Mesendoderm (in vitro differentiated cells): ENCODE measurements around the gene KCNK17.
A peak's percentile ranks its signal among the peaks of the same experiment; 100 is the strongest.

Source experiments
- DNase-seq: peaks from one replicate; pipeline ENCODE4 v3.0.0; 2013
- H2AK5ac ChIP-seq: 2 replicates; pipeline ENCODE4 v1.6.1; 2013; ENCODE audit warnings: low read length, inconsistent platforms
- H2BK120ac ChIP-seq: 2 replicates; pipeline ENCODE4 v1.6.1; 2013; ENCODE audit warnings: low read depth, mild to moderate bottlenecking, low read length, moderate library complexity, mixed read lengths
- H2BK15ac ChIP-seq: replicated peaks from 2 replicates; pipeline ENCODE4 v1.6.1; 2013; ENCODE audit warnings: low read depth, mild to moderate bottlenecking, moderate library complexity
- H2BK5ac ChIP-seq: 2 replicates; pipeline ENCODE4 v1.6.1; 2013; ENCODE audit warnings: low read length, inconsistent platforms
- H3K18ac ChIP-seq: 2 replicates; pipeline ENCODE4 v1.6.1; 2013; ENCODE audit warnings: mild to moderate bottlenecking, low read length, mixed read lengths
- H3K23ac ChIP-seq: one replicate; pipeline ENCODE4 v1.6.1; 2013; ENCODE audit warnings: low read length
- H3K27ac ChIP-seq: 2 replicates; pipeline ENCODE4 v1.5.1; 2013; ENCODE audit warnings: low read depth, mild to moderate bottlenecking, inconsistent platforms, low read length, moderate library complexity
- H3K27me3 ChIP-seq: 2 replicates; pipeline ENCODE4 v1.6.1; 2013; ENCODE audit warnings: low read length, control low read depth, mild to moderate bottlenecking, inconsistent platforms; ENCODE audit not compliant: insufficient read depth, poor library complexity
- H3K36me3 ChIP-seq: 2 replicates; pipeline ENCODE4 v1.6.1; 2013; ENCODE audit warnings: low read length, inconsistent platforms; ENCODE audit not compliant: control insufficient read depth, insufficient read depth
- H3K4ac ChIP-seq: one replicate; pipeline ENCODE4 v1.6.1; 2013; ENCODE audit warnings: low read depth, mild to moderate bottlenecking, low read length, moderate library complexity
- H3K4me1 ChIP-seq: 2 replicates; pipeline ENCODE4 v1.6.1; 2013; ENCODE audit warnings: low read depth, low read length, inconsistent platforms; ENCODE audit not compliant: control insufficient read depth
- H3K4me2 ChIP-seq: 2 replicates; pipeline ENCODE4 v1.6.1; 2013; ENCODE audit warnings: low read length
- H3K4me3 ChIP-seq: 2 replicates; pipeline ENCODE4 v1.5.1; 2013; ENCODE audit warnings: mild to moderate bottlenecking, low read length
- H3K56ac ChIP-seq: one replicate; pipeline ENCODE4 v1.6.1; 2013; ENCODE audit warnings: low read length
- H3K79me1 ChIP-seq: 2 replicates; pipeline ENCODE4 v1.6.1; 2013; ENCODE audit warnings: low read length, inconsistent platforms
- H3K79me2 ChIP-seq: 2 replicates; pipeline ENCODE4 v1.6.1; 2013; ENCODE audit warnings: mild to moderate bottlenecking, low read length; ENCODE audit not compliant: control insufficient read depth, insufficient read depth
- H3K9ac ChIP-seq: 2 replicates; pipeline ENCODE4 v1.6.1; 2013; ENCODE audit warnings: low read length, inconsistent platforms
- H4K5ac ChIP-seq: one replicate; pipeline ENCODE4 v1.6.1; 2013; ENCODE audit warnings: low read length
- H4K8ac ChIP-seq: one replicate; pipeline ENCODE4 v1.6.1; 2013; ENCODE audit warnings: low read depth, mild to moderate bottlenecking, control low read depth, low read length, moderate library complexity
- WGBS: extraction: QIAGEN DNeasy Blood & Tissue Kit; methylation state at CpG from one replicate; pipeline ENCODE4 v1.1.7; 2013; ENCODE audit warnings: low lambda C conversion rate, missing lambda C conversion rate; ENCODE audit not compliant: insufficient coverage; ENCODE audit errors: extremely low coverage; 5-methylcytosine and 5-hydroxymethylcytosine counted together

Gene KCNK17

DNA sequence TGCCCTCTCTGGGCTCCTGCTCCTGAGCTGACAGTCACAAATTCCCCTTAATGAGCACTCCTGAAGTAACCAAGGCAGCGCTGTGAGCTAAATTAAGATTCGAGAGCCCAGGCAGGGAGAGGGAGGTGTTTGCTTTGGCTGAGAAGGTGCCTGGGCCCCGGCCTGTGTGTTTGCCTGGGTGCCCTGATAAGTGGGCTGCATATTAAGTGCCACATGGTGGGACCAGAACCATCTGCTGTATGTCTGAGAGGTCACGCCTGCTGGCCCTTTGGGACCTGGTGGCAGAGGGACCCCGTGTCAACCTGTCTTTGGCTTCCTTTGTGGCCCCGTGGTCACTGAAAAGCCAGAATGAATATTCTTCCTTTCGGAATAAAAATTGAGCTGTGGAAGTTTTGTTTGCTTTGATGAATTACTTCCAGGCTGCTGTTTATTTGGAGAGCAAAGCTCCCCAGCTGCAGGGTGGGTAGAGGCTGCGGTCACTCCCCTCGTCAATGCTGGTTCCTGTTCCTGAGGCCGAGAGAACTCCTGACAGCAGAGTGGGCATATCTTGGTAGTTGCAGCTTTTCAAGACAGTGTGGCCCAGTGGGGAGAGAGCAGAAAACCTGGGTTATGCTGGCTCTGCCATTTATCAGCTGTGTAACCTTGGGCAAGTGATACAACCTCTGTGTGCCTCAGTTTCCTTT is 25.8 kb upstream of the KCNK17 start:
- Histone ChIP-seq H3K4me3 (no peak overlapping the region), H3K4me2 (no peak overlapping the region), H3K27me3 (no peaks in the 10 kb centered on the region), H3K23ac (no peak overlapping the region), H4K8ac (no peak overlapping the region), H2BK120ac (no peak overlapping the region), H3K27ac (peak overlapping the region; percentile 24), H3K9ac (no peak overlapping the region), H3K36me3 (no peaks in the 10 kb centered on the region), H3K4me1 (peaks cover 10% of the 10 kb centered on the region), H3K56ac (peak overlapping the region; percentile 56), H3K4ac (no peak overlapping the region), H3K79me2 (no peaks in the 10 kb centered on the region), H2BK15ac (no peak overlapping the region), H2BK5ac (no peak overlapping the region), H2AK5ac (no peak overlapping the region), H3K79me1 (no peaks in the 10 kb centered on the region), H3K18ac (peak overlapping the region; percentile 16), H4K5ac (no peak overlapping the region)
- no CpG with 5 or more reads among the region's 10 CpGs for WGBS
- DNase-seq = no peak

DNA sequence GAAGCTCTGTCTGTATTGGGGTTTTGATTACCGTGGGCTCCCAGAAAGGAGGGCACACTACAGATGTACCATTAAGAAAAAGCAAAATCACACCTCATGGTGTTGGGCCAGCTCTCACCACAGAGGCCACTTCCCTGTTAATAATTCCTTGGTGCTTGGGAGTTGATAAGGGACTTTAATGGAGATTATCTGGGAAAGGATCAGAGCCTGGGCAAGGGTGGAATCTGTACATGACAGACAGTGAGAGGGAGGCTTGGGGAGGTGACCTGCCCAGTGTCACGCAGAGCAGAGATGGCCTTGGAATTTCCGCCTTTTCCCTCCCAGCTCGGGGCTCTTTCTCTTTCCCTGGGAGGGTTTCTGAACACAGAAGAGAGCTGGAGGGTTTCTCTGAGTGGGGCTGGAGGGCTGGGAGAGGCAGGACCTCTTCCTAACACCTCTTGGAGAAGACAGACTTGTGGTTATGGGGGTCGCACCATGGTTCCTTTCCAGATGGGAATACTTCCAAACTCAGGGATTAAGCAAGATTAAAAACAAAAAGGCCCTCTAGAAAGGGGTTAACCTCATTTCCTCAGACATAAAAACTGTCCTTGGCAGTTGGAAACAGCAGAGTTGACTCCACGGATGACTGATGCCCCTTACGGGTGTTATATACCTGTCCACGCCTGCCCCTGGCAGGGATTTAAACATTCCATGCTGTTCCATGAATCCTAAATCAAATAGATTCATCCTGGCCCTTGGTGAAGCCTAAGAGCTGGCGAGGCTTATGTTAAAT is 25.1 kb upstream of the KCNK17 start:
- no peak overlapping the region for H3K23ac ChIP-seq
- H4K8ac ChIP-seq = no peak overlapping the region
- H2BK5ac ChIP-seq = peak overlapping the region; percentile 11
- peak overlapping the region; percentile 17 for H3K27ac ChIP-seq
- H3K4ac ChIP-seq = no peak overlapping the region
- peak overlapping the region; percentile 43 for H3K56ac ChIP-seq
- H4K5ac ChIP-seq = peak overlapping the region; percentile 48
- H3K4me1 ChIP-seq = peaks cover 10% of the 10 kb centered on the region
- no peaks in the 10 kb centered on the region for H3K27me3 ChIP-seq
- H3K36me3 ChIP-seq = no peaks in the 10 kb centered on the region
- peak overlapping the region; percentile 8 for H3K9ac ChIP-seq
- no peaks in the 10 kb centered on the region for H3K79me2 ChIP-seq
- H3K79me1 ChIP-seq = no peaks in the 10 kb centered on the region
- no CpG with 5 or more reads among the region's 9 CpGs for WGBS
- no peak overlapping the region for H3K4me2 ChIP-seq
- no peak overlapping the region for H2BK15ac ChIP-seq
- H2AK5ac ChIP-seq = no peak overlapping the region
- H2BK120ac ChIP-seq = no peak overlapping the region
- peak; percentile 53 for DNase-seq
- no peak overlapping the region for H3K4me3 ChIP-seq
- peak overlapping the region; percentile 16 for H3K18ac ChIP-seq

DNA sequence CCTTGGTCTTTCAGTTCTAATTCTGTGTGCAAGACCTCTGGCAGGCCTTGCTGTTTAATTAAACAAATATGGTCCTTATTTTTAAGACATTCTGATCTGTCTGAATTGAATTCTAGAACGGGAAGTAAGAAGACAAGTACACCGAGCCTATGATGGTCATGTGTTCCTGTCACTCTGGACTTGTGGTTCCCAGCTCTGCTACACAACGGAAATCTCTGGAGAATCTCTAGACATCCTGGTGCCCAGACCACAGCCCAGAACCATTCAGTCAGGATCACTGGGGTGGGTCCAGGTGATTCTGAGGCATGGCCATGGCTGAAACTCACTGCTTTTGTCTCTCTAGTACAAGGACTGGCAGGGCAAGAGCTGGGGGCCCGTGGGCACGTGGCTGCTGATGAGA is 24.2 kb upstream of the KCNK17 start:
- Histone ChIP-seq H3K4me2 (no peak overlapping the region), H2BK15ac (no peak overlapping the region), H3K27me3 (no peaks in the 10 kb centered on the region), H3K4me1 (peaks cover 10% of the 10 kb centered on the region), H4K8ac (no peak overlapping the region), H3K9ac (no peak overlapping the region), H2AK5ac (no peak overlapping the region), H3K18ac (no peak overlapping the region), H3K36me3 (no peaks in the 10 kb centered on the region), H3K79me2 (no peaks in the 10 kb centered on the region), H3K4ac (no peak overlapping the region), H2BK5ac (peak overlapping the region; percentile 25), H2BK120ac (no peak overlapping the region), H3K79me1 (no peaks in the 10 kb centered on the region), H4K5ac (no peak overlapping the region), H3K56ac (no peak overlapping the region), H3K27ac (no peak overlapping the region), H3K23ac (no peak overlapping the region), H3K4me3 (no peak overlapping the region)
- WGBS = no CpG with 5 or more reads among the region's 5 CpGs
- DNase-seq = no peak

DNA sequence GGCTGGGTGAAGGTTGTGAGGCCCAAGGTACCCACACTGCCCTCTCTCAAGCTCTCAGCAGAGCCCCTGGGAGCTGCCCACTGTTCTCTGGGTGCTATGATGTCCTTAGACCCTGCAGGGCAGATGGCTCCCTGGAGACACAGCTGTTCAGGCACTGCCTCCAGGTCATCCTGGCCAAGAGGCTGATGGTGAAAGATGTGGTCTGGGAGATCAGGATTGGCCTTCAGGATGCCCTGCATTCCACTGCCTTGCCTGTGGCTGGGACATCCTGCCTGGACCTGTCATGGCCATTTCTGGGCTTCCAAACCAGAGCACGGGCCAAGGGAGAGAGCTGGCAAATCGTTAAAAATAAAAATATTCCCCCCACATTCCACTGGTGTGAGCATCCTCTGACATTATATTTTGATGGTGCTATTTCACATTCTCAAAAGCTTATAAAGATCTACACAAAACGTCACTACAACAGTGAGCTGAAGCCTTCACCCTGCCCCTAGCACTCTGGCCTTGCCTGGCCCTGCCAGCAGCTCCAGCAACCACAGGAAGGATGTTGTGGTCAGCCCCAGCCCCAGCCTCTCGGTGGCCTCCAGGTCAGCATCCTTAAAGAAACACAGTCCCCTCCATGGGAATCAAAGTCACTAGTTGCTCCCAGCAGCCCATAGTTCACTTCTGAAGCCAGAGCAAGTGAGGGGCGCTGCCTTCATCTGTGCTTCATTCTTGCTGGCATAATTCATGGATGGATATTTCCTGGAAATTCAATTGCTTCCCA is 21.7 kb upstream of the KCNK17 start:
- Histone ChIP-seq H3K4ac (no peak overlapping the region), H3K27ac (no peak overlapping the region), H3K4me3 (no peak overlapping the region), H4K5ac (no peak overlapping the region), H3K27me3 (no peaks in the 10 kb centered on the region), H3K23ac (no peak overlapping the region), H3K4me1 (peaks cover 7% of the 10 kb centered on the region), H2AK5ac (no peak overlapping the region), H3K79me1 (no peaks in the 10 kb centered on the region), H3K9ac (no peak overlapping the region), H3K4me2 (no peak overlapping the region), H4K8ac (no peak overlapping the region), H2BK15ac (no peak overlapping the region), H3K18ac (no peak overlapping the region), H3K79me2 (no peaks in the 10 kb centered on the region), H3K36me3 (no peaks in the 10 kb centered on the region), H3K56ac (no peak overlapping the region), H2BK120ac (no peak overlapping the region), H2BK5ac (no peak overlapping the region)
- DNase-seq = no peak
- no CpG with 5 or more reads among the region's 5 CpGs for WGBS

DNA sequence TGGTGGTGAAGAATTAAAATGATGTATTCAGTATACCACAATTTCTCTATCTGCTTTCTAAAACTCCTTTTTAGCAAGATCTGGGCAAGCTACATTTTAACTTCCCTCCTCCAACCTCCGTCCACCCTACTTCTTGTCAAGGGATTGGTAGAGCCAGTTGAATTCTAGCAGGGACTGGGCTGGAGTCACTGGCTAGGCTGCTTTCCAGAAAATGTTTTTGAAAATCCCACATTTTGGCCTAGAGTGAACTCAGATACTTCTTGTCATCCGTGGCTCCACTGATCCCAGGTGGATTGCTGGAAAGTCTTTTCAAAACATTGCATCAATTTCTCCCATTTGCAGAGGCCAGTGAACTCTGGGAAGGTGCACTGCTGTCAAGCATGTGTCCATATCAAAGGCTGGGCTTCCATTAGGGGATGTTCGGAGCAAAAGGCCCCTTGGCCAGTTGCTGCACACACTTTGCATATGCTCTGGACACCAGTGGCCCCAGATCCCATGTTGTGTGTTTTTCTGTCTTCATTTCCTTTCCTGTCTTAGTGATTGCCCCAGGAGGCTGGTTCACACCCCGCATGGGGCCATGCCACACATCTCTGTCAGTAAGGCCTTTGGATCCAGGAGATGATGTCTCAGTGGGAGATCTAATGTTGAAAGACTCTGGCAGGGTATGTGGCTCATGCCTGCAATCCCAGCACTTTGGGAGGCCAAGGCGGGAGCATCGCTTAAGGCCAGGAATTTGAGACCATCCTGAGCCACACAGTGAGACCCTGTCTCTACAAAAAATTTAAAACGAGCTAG is 19.6 kb upstream of the KCNK17 start:
- H4K8ac ChIP-seq = no peak overlapping the region
- no peak overlapping the region for H2BK120ac ChIP-seq
- WGBS = no CpG with 5 or more reads among the region's 7 CpGs

More for the DNA sequence above, 19.6 kb upstream of the KCNK17 start:
- DNase-seq = peak; percentile 59
- H3K36me3 ChIP-seq = no peaks in the 10 kb centered on the region
- H3K4me3 ChIP-seq = no peak overlapping the region
- no peak overlapping the region for H2AK5ac ChIP-seq
- H3K4me2 ChIP-seq = no peak overlapping the region
- no peaks in the 10 kb centered on the region for H3K4me1 ChIP-seq
- H2BK15ac ChIP-seq = no peak overlapping the region
- H3K18ac ChIP-seq = no peak overlapping the region
- H3K27ac ChIP-seq = no peak overlapping the region
- H3K79me2 ChIP-seq = no peaks in the 10 kb centered on the region
- H3K23ac ChIP-seq = no peak overlapping the region
- no peak overlapping the region for H3K9ac ChIP-seq
- H3K56ac ChIP-seq = no peak overlapping the region
- no peak overlapping the region for H3K4ac ChIP-seq
- no peak overlapping the region for H2BK5ac ChIP-seq
- no peaks in the 10 kb centered on the region for H3K79me1 ChIP-seq
- H4K5ac ChIP-seq = no peak overlapping the region
- no peaks in the 10 kb centered on the region for H3K27me3 ChIP-seq
